Right lobe of liver (tissue), 6 donors: ENCODE measurements around the gene PDIA5. TPM values are rescaled to one million over a fixed set of nuclear protein-coding genes. Genes with fewer than 3 reads are reported as not detected.

Experiments used
- ATAC-seq, 4 donors: fragments of 200-7000 bp; cut with Tn5 transposase; one replicate each; pipeline ENCODE4 v1.9.1; 2020; ENCODE audit warnings: mild to moderate bottlenecking in 4 of 4, moderate library complexity in 4 of 4
- DNase-seq, 3 donors: peaks; one replicate each; pipeline ENCODE4 v3.0.0-alpha.2; 2020
- H3K27ac ChIP-seq, 3 donors: fragments of 200-600 bp; one replicate each; pipeline ENCODE4 v1.8.0; 2022
- H3K27me3 ChIP-seq, 2 donors: fragments of 200-600 bp; one replicate each; pipeline ENCODE4 v1.8.0; 2022
- H3K36me3 ChIP-seq, 4 donors: fragments of 200-600 bp; sonication (generic) in 1 of 4; one replicate each; pipeline versions ENCODE4 v1.5.1 to v1.8.0; 2017 to 2022; ENCODE audit warnings: control low read depth in 1 of 4
- H3K4me1 ChIP-seq, 4 donors: fragments of 200-600 bp; sonication (generic) in 1 of 4; one replicate each; pipeline versions ENCODE4 v1.5.1 to v1.8.0; 2017 to 2022; ENCODE audit warnings: control low read depth in 1 of 4
- H3K4me3 ChIP-seq, 3 donors: fragments of 200-600 bp; one replicate each; pipeline ENCODE4 v1.8.0; 2022
- H3K9me3 ChIP-seq, 4 donors: fragments of 200-600 bp; sonication (generic) in 1 of 4; one replicate each; pipeline versions ENCODE4 v1.5.1 to v1.8.0; 2017 to 2022; ENCODE audit warnings: control low read depth in 1 of 4
- CTCF ChIP-seq, 4 donors: fragments of 200-600 bp in 3 of 4; fragments of 450-650 bp in 1 of 4; IDR thresholded peaks; one replicate each; pipeline versions ENCODE4 v1.5.1 to v1.8.0; 2016 to 2022; ENCODE audit warnings: antibody characterized with exemption in 4 of 4, mild to moderate bottlenecking in 2 of 4
- POLR2A ChIP-seq: fragments of 450-650 bp; IDR thresholded peaks from one replicate; pipeline ENCODE4 v1.6.1; 2017; ENCODE audit warnings: antibody characterized with exemption, mild to moderate bottlenecking
- WGBS: methylation state at CpG from one replicate; pipeline ENCODE4 v1.1.6; 2018; ENCODE audit warnings: low coverage, low lambda C conversion rate; ENCODE audit not compliant: insufficient coverage; ENCODE audit errors: missing lambda C conversion rate; 5-methylcytosine and 5-hydroxymethylcytosine counted together
- intact Hi-C, 2 donors: fragments of 100-400 bp; cut with DNase I; formaldehyde crosslinking; loops; one replicate each; pipeline versions ENCODE4 v1.11.2 to v1.14.1; 2022
- total RNA-seq, 6 experiments: library from RNA; depleted of rRNA in 2 of 6; stranded (reverse); fragments of >200 nt in 2 of 6; fragmentation: NEBNext Ultra II Directional in 3 of 6; extraction: Animal tissue kit (Norgen Biotek cat#: 25700) in 3 of 6; gene quantifications; one replicate each; pipeline versions ENCODE4 v1.1.0 to v1.2.4, GENCODE V29; 2016 to 2023
- donor health status: DM: no; HTN: yes; CAD: no.
- donor health status: DM: no; HTN: no; CAD: no.
- donor health status: DM: no; HTN: no; CAD: no.
- donor health status: DM: no; HTN: yes; CAD: no.
- donor health status: DM: no; HTN: yes; CAD: no.

PDIA5 gene
- total RNA-seq, 6 experiments from 2014 or later, result 26.2 to 109 (median 51.9) TPM

- H3K27me3 ChIP-seq, result no peaks in the 10 kb centered on the region
- H3K4me1 ChIP-seq, result peaks cover 0 to 28% (median 17%) of the 10 kb centered on the region in 4 donors
- TF ChIP-seq POLR2A (no peak), CTCF (IDR thresholded peaks at IDR 0.05) (no peak)
- ATAC-seq (no peak), DNase-seq (no peak)
- intact Hi-C loops, result no loop called here
- no peak overlapping the region for H3K4me3 ChIP-seq
- no peaks in the 10 kb centered on the region for H3K9me3 ChIP-seq
- H3K27ac ChIP-seq, result peak overlapping the region in 1 of 3 donors; percentile 20
- peaks cover 8 to 69% (median 34%) of the 10 kb centered on the region in 4 donors for H3K36me3 ChIP-seq
- WGBS, result 96% methylated on average over 4 of the region's 12 CpGs
Observed at GRCh38 chr3:123105201-123106189, 38.7 kb downstream of the PDIA5 start.

- no peak overlapping the region for H3K4me3 ChIP-seq
- no peaks in the 10 kb centered on the region for H3K9me3 ChIP-seq
- H3K36me3 ChIP-seq, result peaks cover 2 to 74% (median 34%) of the 10 kb centered on the region in 4 donors
- no peak for TF ChIP-seq POLR2A
- TF ChIP-seq CTCF (IDR thresholded peaks at IDR 0.05), result no peak
- no peaks in the 10 kb centered on the region for H3K4me1 ChIP-seq
- DNase-seq (no peak), ATAC-seq (no peak)
- H3K27ac ChIP-seq, result no peak overlapping the region
- WGBS, result 82% methylated on average over 6 of the region's 19 CpGs
- intact Hi-C loops, result no loop called here
- no peaks in the 10 kb centered on the region for H3K27me3 ChIP-seq
Observed at GRCh38 chr3:123110282-123110975, 43.6 kb downstream of the PDIA5 start.

GRCh38 chr3:123110976-123111615 is 44.3 kb downstream of the PDIA5 start:
- ATAC-seq (no peak), DNase-seq (no peak)
- H3K27me3 ChIP-seq, result no peaks in the 10 kb centered on the region
- 100% methylated on average over 6 of the region's 11 CpGs for WGBS
- TF ChIP-seq CTCF (IDR thresholded peaks at IDR 0.05), result no peak
- no peak for TF ChIP-seq POLR2A
- intact Hi-C loops, result no loop called here
- H3K27ac ChIP-seq, result no peak overlapping the region
- H3K9me3 ChIP-seq, result no peaks in the 10 kb centered on the region
- H3K36me3 ChIP-seq, result peaks cover 1 to 78% (median 36%) of the 10 kb centered on the region in 4 donors
- no peaks in the 10 kb centered on the region for H3K4me1 ChIP-seq
- H3K4me3 ChIP-seq, result no peak overlapping the region

- Histone ChIP-seq H3K27me3 (no peaks in the 10 kb centered on the region), H3K9me3 (no peaks in the 10 kb centered on the region), H3K4me3 (no peak overlapping the region), H3K4me1 (no peaks in the 10 kb centered on the region), H3K36me3 (peaks cover 5 to 77% (median 36%) of the 10 kb centered on the region in 4 donors), H3K27ac (no peak overlapping the region)
- ATAC-seq, result no peak
- TF ChIP-seq POLR2A (no peak), CTCF (IDR thresholded peaks at IDR 0.05) (no peak)
- DNase-seq, result no peak
- WGBS, result 89% methylated on average over 6 of the region's 6 CpGs
- intact Hi-C loops, result no loop called here
Observed at GRCh38 chr3:123111640-123112039, 44.8 kb downstream of the PDIA5 start.
